SK-N-SH (cell line): ENCODE results near the gene RIOX2. TPM values are rescaled to one million over a fixed set of nuclear protein-coding genes. Genes with fewer than 3 reads are reported as not detected.

Experiments
- CTCF ChIA-PET: fragments of 300-600, 350-600 bp; formaldehyde crosslinking; extraction: SDS; loops from one replicate; lab custom pipeline; 2021; lab: Yijun Ruan, JAX
- POLR2A ChIA-PET: fragments of 350-600 bp; sonication (Branson Sonifier 250); formaldehyde crosslinking; extraction: SDS; loops from one replicate; lab custom pipeline; 2020; ENCODE audit warnings: antibody characterized with exemption, inconsistent platforms; lab: Yijun Ruan, JAX
- DNase-seq: peaks from one replicate; pipeline ENCODE4 v3.0.0; 2012
- H2AFZ ChIP-seq: fragments of 200-600 bp; sonication (generic); 2 replicates; pipeline ENCODE4 v1.8.1; 2016; ENCODE audit warnings: antibody characterized with exemption, mild to moderate bottlenecking, low read depth
- H3F3A ChIP-seq: fragments of 200-600 bp; sonication (generic); replicated peaks from 2 replicates; pipeline ENCODE3; 2016; ENCODE audit warnings: antibody characterized with exemption, mild to moderate bottlenecking; ENCODE audit not compliant: insufficient read depth
- H3K27ac ChIP-seq, 2 experiments: fragments of 200-500 bp in 1 of 2; fragments of 200-600 bp in 1 of 2; sonication (Bioruptor generic) in 1 of 2; sonication (generic), shearing (Covaris generic) in 1 of 2; 2 replicates each; pipeline versions ENCODE4 v1.5.1 to v1.6.1; 2014 to 2016; ENCODE audit warnings: low read depth in 2 of 2, inconsistent platforms in 1 of 2, low read length in 1 of 2, mild to moderate bottlenecking in 1 of 2, mixed read lengths in 1 of 2
- H3K27me3 ChIP-seq: fragments of 200-600 bp; sonication (generic), shearing (Covaris generic); 2 replicates; pipeline ENCODE4 v1.6.1; 2016; ENCODE audit warnings: mixed run types; ENCODE audit not compliant: insufficient read depth
- H3K36me3 ChIP-seq, 2 experiments: fragments of 200-500 bp in 1 of 2; fragments of 200-600 bp in 1 of 2; sonication (Bioruptor generic) in 1 of 2; sonication (generic) in 1 of 2; replicated peaks in 1 of 2; 2 replicates each; pipeline versions ENCODE3 to v1.5.1; 2014 to 2016; ENCODE audit warnings: low read length in 1 of 2, mild to moderate bottlenecking in 1 of 2; ENCODE audit not compliant: insufficient read depth in 2 of 2, control insufficient read depth in 1 of 2
- H3K4me1 ChIP-seq, 2 experiments: fragments of 200-500 bp in 1 of 2; fragments of 200-600 bp in 1 of 2; sonication (Bioruptor generic) in 1 of 2; sonication (generic), shearing (Covaris generic) in 1 of 2; 2 replicates each; pipeline versions ENCODE4 v1.5.1 to v1.6.1; 2014 to 2016; ENCODE audit warnings: low read depth in 1 of 2, low read length in 1 of 2, mixed run types in 1 of 2; ENCODE audit not compliant: insufficient read depth in 2 of 2, control insufficient read depth in 1 of 2
- H3K4me2 ChIP-seq: fragments of 200-600 bp; sonication (generic), shearing (Covaris generic); 2 replicates; pipeline ENCODE4 v1.6.1; 2017; ENCODE audit warnings: mixed run types
- H3K4me3 ChIP-seq, 2 experiments: fragments of 200-500 bp in 1 of 2; fragments of 200-600 bp in 1 of 2; sonication (Bioruptor generic) in 1 of 2; sonication (generic), shearing (Covaris generic) in 1 of 2; 2 replicates each; pipeline versions ENCODE4 v1.5.1 to v1.8.1; 2014 to 2016; ENCODE audit warnings: low read depth in 2 of 2, inconsistent platforms in 1 of 2, low read length in 1 of 2, mild to moderate bottlenecking in 1 of 2, mixed read lengths in 1 of 2, moderate library complexity in 1 of 2
- H3K79me2 ChIP-seq: fragments of 200-600 bp; sonication (generic); 2 replicates; pipeline ENCODE4 v1.8.1; 2017; ENCODE audit warnings: mild to moderate bottlenecking; ENCODE audit not compliant: insufficient read depth
- H3K9ac ChIP-seq: fragments of 200-600 bp; sonication (generic); 2 replicates; pipeline ENCODE4 v1.6.1; 2017; ENCODE audit warnings: mixed run types
- H3K9me2 ChIP-seq: fragments of 200-600 bp; sonication (generic); 2 replicates; pipeline ENCODE4 v1.6.1; 2017; ENCODE audit warnings: mixed run types
- H3K9me3 ChIP-seq: fragments of 200-600 bp; sonication (generic); 2 replicates; pipeline ENCODE4 v1.6.1; 2017; ENCODE audit warnings: mixed run types, mild to moderate bottlenecking, moderate library complexity
- H4K20me1 ChIP-seq: fragments of 200-600 bp; sonication (generic); 2 replicates; pipeline ENCODE4 v1.6.1; 2017; ENCODE audit warnings: mild to moderate bottlenecking, mixed run types; ENCODE audit not compliant: insufficient read depth
- EP300 ChIP-seq, 2 experiments: IDR thresholded peaks; 2 replicates each; pipeline versions ENCODE4 v1.4.0 to v1.6.1; 2012; ENCODE audit warnings: borderline replicate concordance in 1 of 2, low read depth in 1 of 2, low read length in 1 of 2
- FOSL2 ChIP-seq: IDR thresholded peaks from 2 replicates; pipeline ENCODE4 v1.4.0; 2012; ENCODE audit warnings: low read depth, mild to moderate bottlenecking, moderate library complexity, borderline replicate concordance
- FOXJ3 ChIP-seq: sonication (generic); formaldehyde crosslinking; IDR thresholded peaks from 2 replicates; pipeline ENCODE4 v1.5.1; 2020; ENCODE audit warnings: mild to moderate bottlenecking, missing genetic modification reagents
- FOXM1 ChIP-seq: IDR thresholded peaks from 2 replicates; pipeline ENCODE4 v1.4.0; 2012; ENCODE audit warnings: low read depth, mild to moderate bottlenecking
- GABPA ChIP-seq: IDR thresholded peaks from 2 replicates; pipeline ENCODE4 v1.4.0; 2012; ENCODE audit warnings: low read depth, mild to moderate bottlenecking
- GATA2 ChIP-seq: sonication (generic); formaldehyde crosslinking; IDR thresholded peaks from 2 replicates; pipeline ENCODE4 v1.5.0; 2020; ENCODE audit warnings: mild to moderate bottlenecking, missing genetic modification reagents
- MEF2A ChIP-seq: IDR thresholded peaks from 2 replicates; pipeline ENCODE4 v1.4.0; 2012; ENCODE audit warnings: low read depth, borderline replicate concordance
- MXI1 ChIP-seq: IDR thresholded peaks from 2 replicates; pipeline ENCODE4 v1.6.1; 2012; ENCODE audit warnings: mild to moderate bottlenecking, low read depth, low read length, improper control_type of control experiment
- NFIC ChIP-seq: IDR thresholded peaks from 2 replicates; pipeline ENCODE4 v1.4.0; 2012; ENCODE audit warnings: borderline replicate concordance
- NRF1 ChIP-seq: IDR thresholded peaks from 2 replicates; pipeline ENCODE4 v1.6.1; 2012; ENCODE audit warnings: low read depth, mild to moderate bottlenecking, low read length
- RFX5 ChIP-seq: IDR thresholded peaks from 2 replicates; pipeline ENCODE4 v1.6.1; 2012; ENCODE audit warnings: mild to moderate bottlenecking, improper control_type of control experiment, low read length
- RXRA ChIP-seq: IDR thresholded peaks from 2 replicates; pipeline ENCODE4 v1.4.0; 2012; ENCODE audit warnings: low read depth, mild to moderate bottlenecking, borderline replicate concordance
- SMC3 ChIP-seq: IDR thresholded peaks from 2 replicates; pipeline ENCODE4 v1.6.1; 2012; ENCODE audit warnings: low read depth, low read length, improper control_type of control experiment
- TAF1 ChIP-seq: IDR thresholded peaks from 2 replicates; pipeline ENCODE4 v1.6.1; 2012; ENCODE audit warnings: low read depth, mild to moderate bottlenecking, low read length, moderate library complexity, borderline replicate concordance
- TCF12 ChIP-seq: IDR thresholded peaks from 2 replicates; pipeline ENCODE4 v1.4.0; 2012
- USF1 ChIP-seq: IDR thresholded peaks from 2 replicates; pipeline ENCODE4 v1.4.0; 2012; ENCODE audit warnings: low read depth, borderline replicate concordance
- WGBS: methylation state at CpG from one replicate; pipeline ENCODE4 v1.1.6; 2017; ENCODE audit warnings: low lambda C conversion rate; 5-methylcytosine and 5-hydroxymethylcytosine counted together
- polyA plus RNA-seq, 3 experiments: library from polyadenylated mRNA; depleted of rRNA; stranded (reverse); fragments of >200 nt; gene quantifications; 2 replicates each; pipeline ENCODE4 v1.2.3, GENCODE V29; 2012
- TF ChIP-seq, protein P1 (sequence below): IDR thresholded peaks from 2 replicates; pipeline ENCODE4; 2012
- TF ChIP-seq, protein P2 (sequence below): fragments of 150-350 bp; IDR thresholded peaks from 2 replicates; pipeline ENCODE4 v1.6.1; 2017; ENCODE audit warnings: antibody characterized with exemption, low read length, low read depth, borderline replicate concordance
- TF ChIP-seq, protein P3 (sequence below): IDR thresholded peaks from 2 replicates; pipeline ENCODE4 v1.4.0; 2012; ENCODE audit warnings: low read depth
- TF ChIP-seq, protein P4 (sequence below): fragments of 150-350 bp; IDR thresholded peaks from 2 replicates; pipeline ENCODE4 v1.6.1; 2016; ENCODE audit warnings: mild to moderate bottlenecking, low read depth, low read length

RIOX2 gene
- polyA plus RNA-seq, 1 of the 3 experiments (the other 2 are of a cell fraction) = 12.9 TPM

- H3K4me1 ChIP-seq = peaks cover 7 to 22% of the 10 kb centered on the region in 2 experiments; a peak in 3 of 4 replicates
- H4K20me1 ChIP-seq = no peaks in the 10 kb centered on the region
- H2AFZ ChIP-seq = no peak overlapping the region
- TF ChIP-seq MXI1 (no peak), GATA2 (CRISPR knock-in tag) (no peak), NFIC (no peak), SMC3 (no peak), EP300 (IDR thresholded peaks at IDR 0.05; ENCODE audit: borderline replicate concordance in 1 of 2, low read depth in 1 of 2, low read length in 1 of 2) (no peak), TAF1 (no peak), NRF1 (no peak), MEF2A (no peak), FOXJ3 (CRISPR knock-in tag) (no peak), GABPA (no peak), TCF12 (no peak), RXRA (no peak)
- TF ChIP-seq, protein P1, sequence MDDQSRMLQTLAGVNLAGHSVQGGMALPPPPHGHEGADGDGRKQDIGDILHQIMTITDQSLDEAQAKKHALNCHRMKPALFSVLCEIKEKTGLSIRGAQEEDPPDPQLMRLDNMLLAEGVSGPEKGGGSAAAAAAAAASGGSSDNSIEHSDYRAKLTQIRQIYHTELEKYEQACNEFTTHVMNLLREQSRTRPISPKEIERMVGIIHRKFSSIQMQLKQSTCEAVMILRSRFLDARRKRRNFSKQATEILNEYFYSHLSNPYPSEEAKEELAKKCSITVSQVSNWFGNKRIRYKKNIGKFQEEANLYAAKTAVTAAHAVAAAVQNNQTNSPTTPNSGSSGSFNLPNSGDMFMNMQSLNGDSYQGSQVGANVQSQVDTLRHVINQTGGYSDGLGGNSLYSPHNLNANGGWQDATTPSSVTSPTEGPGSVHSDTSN = no peak
- TF ChIP-seq, protein P2, sequence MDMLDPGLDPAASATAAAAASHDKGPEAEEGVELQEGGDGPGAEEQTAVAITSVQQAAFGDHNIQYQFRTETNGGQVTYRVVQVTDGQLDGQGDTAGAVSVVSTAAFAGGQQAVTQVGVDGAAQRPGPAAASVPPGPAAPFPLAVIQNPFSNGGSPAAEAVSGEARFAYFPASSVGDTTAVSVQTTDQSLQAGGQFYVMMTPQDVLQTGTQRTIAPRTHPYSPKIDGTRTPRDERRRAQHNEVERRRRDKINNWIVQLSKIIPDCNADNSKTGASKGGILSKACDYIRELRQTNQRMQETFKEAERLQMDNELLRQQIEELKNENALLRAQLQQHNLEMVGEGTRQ = no peak
- TF ChIP-seq, protein P3, sequence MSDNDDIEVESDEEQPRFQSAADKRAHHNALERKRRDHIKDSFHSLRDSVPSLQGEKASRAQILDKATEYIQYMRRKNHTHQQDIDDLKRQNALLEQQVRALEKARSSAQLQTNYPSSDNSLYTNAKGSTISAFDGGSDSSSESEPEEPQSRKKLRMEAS = no peak
- no peaks in the 10 kb centered on the region for H3K9me2 ChIP-seq
- no peaks in the 10 kb centered on the region for H3K9me3 ChIP-seq
- no peak overlapping the region for H3K27ac ChIP-seq
- H3K27me3 ChIP-seq = no peaks in the 10 kb centered on the region
- ChIA-PET POLR2A (no interaction called here), CTCF (interaction anchor here (1.0 kb wide), 2 partner anchors 9 to 153 kb away, joined by 3 to 4 read pairs; partner anchors contain the start of gene CRYBG3)
- no peaks in the 10 kb centered on the region for H3F3A ChIP-seq
- H3K36me3 ChIP-seq = no peaks in the 10 kb centered on the region
- no peak overlapping the region for H3K4me3 ChIP-seq
- H3K9ac ChIP-seq = no peak overlapping the region
- H3K79me2 ChIP-seq = peaks cover 4% of the 10 kb centered on the region; the same call in 1 of the 2 replicates
- WGBS = 80% methylated on average over 3 of the region's 3 CpGs
- no peak overlapping the region for H3K4me2 ChIP-seq
- no peak for DNase-seq
Observed at GRCh38 chr3:97974996-97975395, 2.8 kb upstream of the RIOX2 start.

GRCh38 chr3:97972976-97973375 is 745 bp upstream of the RIOX2 start:
- peak overlapping the region; percentile 58 to 64; a peak in 3 of 4 replicates for H3K4me3 ChIP-seq
- H3F3A ChIP-seq = no peaks in the 10 kb centered on the region
- H3K4me1 ChIP-seq = peaks cover 7 to 12% of the 10 kb centered on the region in 2 experiments; a peak in 3 of 4 replicates
- H3K4me2 ChIP-seq = peak overlapping the region; percentile 84
- H3K36me3 ChIP-seq = no peaks in the 10 kb centered on the region
- no peak overlapping the region for H3K27ac ChIP-seq
- H3K9ac ChIP-seq = peak overlapping the region; percentile 51; the same call in 1 of the 2 replicates
- TF ChIP-seq FOSL2 = no peak
- no peak for TF ChIP-seq FOXM1
- TF ChIP-seq, protein P4, sequence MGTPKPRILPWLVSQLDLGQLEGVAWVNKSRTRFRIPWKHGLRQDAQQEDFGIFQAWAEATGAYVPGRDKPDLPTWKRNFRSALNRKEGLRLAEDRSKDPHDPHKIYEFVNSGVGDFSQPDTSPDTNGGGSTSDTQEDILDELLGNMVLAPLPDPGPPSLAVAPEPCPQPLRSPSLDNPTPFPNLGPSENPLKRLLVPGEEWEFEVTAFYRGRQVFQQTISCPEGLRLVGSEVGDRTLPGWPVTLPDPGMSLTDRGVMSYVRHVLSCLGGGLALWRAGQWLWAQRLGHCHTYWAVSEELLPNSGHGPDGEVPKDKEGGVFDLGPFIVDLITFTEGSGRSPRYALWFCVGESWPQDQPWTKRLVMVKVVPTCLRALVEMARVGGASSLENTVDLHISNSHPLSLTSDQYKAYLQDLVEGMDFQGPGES = no peak
- no peak for TF ChIP-seq USF1
- TF ChIP-seq RFX5 = no peak
- TF ChIP-seq, protein P3 = no peak
- no peak for DNase-seq
- H2AFZ ChIP-seq = peak overlapping the region; percentile 99
- H3K27me3 ChIP-seq = no peaks in the 10 kb centered on the region
- 90% methylated on average over 8 of the region's 9 CpGs for WGBS
- no peaks in the 10 kb centered on the region for H3K9me2 ChIP-seq
- H4K20me1 ChIP-seq = no peaks in the 10 kb centered on the region
- ChIA-PET POLR2A (no interaction called here), CTCF (no interaction called here)
- no peaks in the 10 kb centered on the region for H3K9me3 ChIP-seq
- H3K79me2 ChIP-seq = peaks cover 11% of the 10 kb centered on the region; the same call in 1 of the 2 replicates
